Caco-2 (cell line): ENCODE results near the gene P2RX6. TPM values are rescaled to one million over a fixed set of nuclear protein-coding genes. Genes with fewer than 3 reads are reported as not detected.

Source experiments
- BruUV-seq: library from RNA; stranded (reverse); fragments of 400-500 nt; replicated peaks from 2 replicates; lab custom pipeline; 2021; lab: Mats Ljungman, UMichigan
- CTCF ChIA-PET: fragments of 300-600 bp; sonication (Branson Sonifier 250); formaldehyde crosslinking; loops from one replicate; lab custom pipeline; 2022; ENCODE audit warnings: antibody characterized with exemption; lab: Charles Lee
- POLR2A ChIA-PET: fragments of 300-600 bp; sonication (Branson Sonifier 250); formaldehyde crosslinking; loops from one replicate; lab custom pipeline; 2022; ENCODE audit warnings: antibody characterized with exemption; lab: Charles Lee
- DNase-seq, 2 experiments: peaks; one replicate each; pipeline versions ENCODE4 v3.0.0 to v3.0.0-alpha.2; 2020 to 2022
- H3K27me3 ChIP-seq: replicated peaks from 2 replicates; pipeline ENCODE4 v1.6.0; 2011; ENCODE audit warnings: low read length; ENCODE audit not compliant: control insufficient read depth, insufficient read depth
- H3K36me3 ChIP-seq: 2 replicates; pipeline ENCODE4 v1.5.1; 2011; ENCODE audit warnings: low read length; ENCODE audit not compliant: control insufficient read depth, insufficient read depth
- H3K4me1 ChIP-seq: fragments of 250-450 bp; sonication (Bioruptor Pico); 2 replicates; pipeline ENCODE4 v1.5.1; 2020; ENCODE audit warnings: mild to moderate bottlenecking
- H3K4me3 ChIP-seq: 2 replicates; pipeline ENCODE4 v1.5.1; 2011; ENCODE audit warnings: low read depth, mild to moderate bottlenecking, control low read depth, low read length
- H3K9me3 ChIP-seq: fragments of 250-450 bp; sonication (Bioruptor Pico); 2 replicates; pipeline ENCODE4 v1.5.1; 2020; ENCODE audit warnings: mild to moderate bottlenecking, moderate library complexity
- H3K27ac Mint-ChIP-seq: one replicate; pipeline ENCODE4 v1.8.0; 2022; ENCODE audit warnings: mixed read lengths; ENCODE audit not compliant: unreplicated experiment
- H3K27me3 Mint-ChIP-seq: one replicate; pipeline ENCODE4 v1.8.0; 2022; ENCODE audit warnings: mixed read lengths; ENCODE audit not compliant: insufficient read depth, unreplicated experiment
- H3K36me3 Mint-ChIP-seq: one replicate; pipeline ENCODE4 v1.8.0; 2022; ENCODE audit warnings: mild to moderate bottlenecking, mixed read lengths; ENCODE audit not compliant: insufficient read depth, unreplicated experiment
- H3K4me1 Mint-ChIP-seq: one replicate; pipeline ENCODE4 v1.8.0; 2022; ENCODE audit warnings: low read depth, mixed read lengths; ENCODE audit not compliant: unreplicated experiment
- H3K4me3 Mint-ChIP-seq: one replicate; pipeline ENCODE4 v1.8.0; 2022; ENCODE audit warnings: mild to moderate bottlenecking, moderate library complexity, mixed read lengths; ENCODE audit not compliant: unreplicated experiment
- H3K9me3 Mint-ChIP-seq: one replicate; pipeline ENCODE4 v1.8.0; 2022; ENCODE audit warnings: mixed read lengths; ENCODE audit not compliant: unreplicated experiment
- intact Hi-C: fragments of 100-400 bp; cut with micrococcal nuclease; formaldehyde crosslinking; loops from one replicate; pipeline ENCODE4 v1.10.0; 2022; ENCODE audit not compliant: unreplicated experiment
- total RNA-seq: library from RNA; stranded (reverse); gene quantifications from 2 replicates; pipeline ENCODE4 v1.2.3, GENCODE V29; 2022
- TF ChIP-seq, protein P1 (sequence below), 2 experiments: fragments of 200-600 bp in 1 of 2; IDR thresholded peaks; 1 replicate in 1 of 2; 2 replicates in 1 of 2; pipeline versions ENCODE4 v1.5.1 to v1.8.0; 2011 to 2022; ENCODE audit warnings: antibody characterized with exemption in 1 of 2, control low read depth in 1 of 2, inconsistent platforms in 1 of 2, low read depth in 1 of 2, low read length in 1 of 2, mild to moderate bottlenecking in 1 of 2, moderate library complexity in 1 of 2; ENCODE audit not compliant: insufficient read depth in 1 of 2, severe bottlenecking in 1 of 2, unreplicated experiment in 1 of 2

P2RX6 gene
- total RNA-seq, 1 experiment from 2014 or later: 0.11 TPM

- CTCF ChIA-PET: interaction anchor here (0.6 to 0.9 kb wide), 2 partner anchors 14 to 50 kb away, joined by 3 read pairs; partner anchors contain the start of genes CRKL and LZTR1
- POLR2A ChIA-PET: no interaction called here
- Histone ChIP-seq H3K4me1 (no peaks in the 10 kb centered on the region), H3K4me3 (no peak within 1 kb of the TSS), H3K27me3 (no peaks in the 10 kb centered on the region), H3K36me3 (no peaks in the 10 kb centered on the region), H3K9me3 (no peaks in the 10 kb centered on the region)
- no TSS peak for BruUV-seq
- Mint-ChIP-seq H3K27me3 (no peaks in the 10 kb centered on the region), H3K9me3 (no peaks in the 10 kb centered on the region), H3K36me3 (no peaks in the 10 kb centered on the region), H3K4me3 (no peak within 1 kb of the TSS), H3K27ac (no peak within 1 kb of the TSS), H3K4me1 (no peaks in the 10 kb centered on the region)
- intact Hi-C loops: no loop called here
- DNase-seq: no peak
- TF ChIP-seq, protein P1, sequence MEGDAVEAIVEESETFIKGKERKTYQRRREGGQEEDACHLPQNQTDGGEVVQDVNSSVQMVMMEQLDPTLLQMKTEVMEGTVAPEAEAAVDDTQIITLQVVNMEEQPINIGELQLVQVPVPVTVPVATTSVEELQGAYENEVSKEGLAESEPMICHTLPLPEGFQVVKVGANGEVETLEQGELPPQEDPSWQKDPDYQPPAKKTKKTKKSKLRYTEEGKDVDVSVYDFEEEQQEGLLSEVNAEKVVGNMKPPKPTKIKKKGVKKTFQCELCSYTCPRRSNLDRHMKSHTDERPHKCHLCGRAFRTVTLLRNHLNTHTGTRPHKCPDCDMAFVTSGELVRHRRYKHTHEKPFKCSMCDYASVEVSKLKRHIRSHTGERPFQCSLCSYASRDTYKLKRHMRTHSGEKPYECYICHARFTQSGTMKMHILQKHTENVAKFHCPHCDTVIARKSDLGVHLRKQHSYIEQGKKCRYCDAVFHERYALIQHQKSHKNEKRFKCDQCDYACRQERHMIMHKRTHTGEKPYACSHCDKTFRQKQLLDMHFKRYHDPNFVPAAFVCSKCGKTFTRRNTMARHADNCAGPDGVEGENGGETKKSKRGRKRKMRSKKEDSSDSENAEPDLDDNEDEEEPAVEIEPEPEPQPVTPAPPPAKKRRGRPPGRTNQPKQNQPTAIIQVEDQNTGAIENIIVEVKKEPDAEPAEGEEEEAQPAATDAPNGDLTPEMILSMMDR (IDR thresholded peaks at IDR 0.05; ENCODE audit: insufficient read depth in 1 of 2, low read depth in 1 of 2, low read length in 1 of 2, severe bottlenecking in 1 of 2, unreplicated experiment in 1 of 2): no peak
These were observed 47.9 kb upstream of the P2RX6 start, which contains the start of gene AIFM3 for GRCh38 chr22:20966883-20967696. Gene AIFM3 (plus strand): TSS chr22:20967255. CDS start chr22:20967945, 690 bp downstream.

GRCh38 chr22:20967697-20968211 is 47.2 kb upstream of the P2RX6 start:
- H3K36me3 ChIP-seq: no peaks in the 10 kb centered on the region
- TF ChIP-seq, protein P1 (IDR thresholded peaks at IDR 0.05; ENCODE audit: insufficient read depth in 1 of 2, low read depth in 1 of 2, low read length in 1 of 2, severe bottlenecking in 1 of 2, unreplicated experiment in 1 of 2): no peak
- H3K4me3 ChIP-seq: no peak overlapping the region
- Mint-ChIP-seq H3K4me1 (no peaks in the 10 kb centered on the region), H3K4me3 (no peak overlapping the region), H3K27me3 (no peaks in the 10 kb centered on the region), H3K9me3 (no peaks in the 10 kb centered on the region), H3K27ac (no peak overlapping the region), H3K36me3 (no peaks in the 10 kb centered on the region)
- no peaks in the 10 kb centered on the region for H3K9me3 ChIP-seq
- no peak for DNase-seq
- ChIA-PET CTCF (interaction anchor here (0.6 to 0.9 kb wide), 2 partner anchors 14 to 50 kb away, joined by 3 read pairs; partner anchors contain the start of genes CRKL and LZTR1), POLR2A (no interaction called here)
- H3K27me3 ChIP-seq: no peaks in the 10 kb centered on the region
- BruUV-seq: no TSS peak
- intact Hi-C loops: no loop called here
- H3K4me1 ChIP-seq: no peaks in the 10 kb centered on the region

DNA sequence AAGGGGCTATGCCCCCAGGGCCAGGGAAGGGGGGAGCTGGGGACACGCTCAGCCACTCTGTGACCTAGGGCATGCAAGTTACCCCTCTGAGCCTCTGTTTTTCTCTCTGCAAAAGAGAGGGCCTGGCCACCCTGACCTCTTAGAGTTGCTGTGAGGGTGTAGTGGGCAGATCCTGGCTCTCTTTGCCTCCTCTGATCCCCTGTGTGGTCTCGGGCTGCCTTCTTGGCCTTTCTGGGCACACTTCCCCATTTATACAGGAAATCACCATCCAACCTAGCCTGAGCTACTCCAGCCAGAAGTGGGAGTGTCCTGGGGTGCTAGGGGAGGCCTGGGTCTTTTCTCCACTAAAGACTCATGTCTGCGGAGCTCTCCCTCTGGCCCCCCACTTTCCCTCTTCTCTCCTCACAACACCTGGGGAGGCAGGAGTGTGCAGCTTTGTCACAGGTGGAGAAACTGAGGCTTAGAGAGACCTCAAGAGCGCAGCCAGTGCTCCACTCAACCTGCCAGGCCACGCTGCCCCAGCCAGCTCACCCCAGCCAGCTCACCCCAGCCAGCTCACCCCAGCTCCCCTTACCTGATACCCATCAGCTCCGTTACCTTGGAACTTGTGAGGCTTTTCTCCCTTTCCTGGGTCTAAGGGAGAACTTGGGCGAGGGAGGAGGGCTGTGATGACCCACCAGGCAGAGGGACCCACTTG is 46.5 kb upstream of the P2RX6 start:
- CTCF ChIA-PET: no interaction called here
- H3K36me3 ChIP-seq: no peaks in the 10 kb centered on the region
- no peaks in the 10 kb centered on the region for H3K27me3 ChIP-seq
- H3K36me3 Mint-ChIP-seq: no peaks in the 10 kb centered on the region
- TF ChIP-seq, protein P1 (IDR thresholded peaks at IDR 0.05; ENCODE audit: insufficient read depth in 1 of 2, low read depth in 1 of 2, low read length in 1 of 2, severe bottlenecking in 1 of 2, unreplicated experiment in 1 of 2): no peak
- no peak overlapping the region for H3K4me3 Mint-ChIP-seq
- no peak for DNase-seq
- H3K4me1 Mint-ChIP-seq: no peaks in the 10 kb centered on the region
- no peaks in the 10 kb centered on the region for H3K9me3 ChIP-seq
- no peaks in the 10 kb centered on the region for H3K4me1 ChIP-seq
- no peak overlapping the region for H3K4me3 ChIP-seq
- no peak overlapping the region for H3K27ac Mint-ChIP-seq
- POLR2A ChIA-PET: no interaction called here
- intact Hi-C loops: no loop called here
- H3K27me3 Mint-ChIP-seq: no peaks in the 10 kb centered on the region
- BruUV-seq: no TSS peak
- H3K9me3 Mint-ChIP-seq: no peaks in the 10 kb centered on the region
